ENCODE data around the gene YWHAE.
"Not testable (repeated sequence)": the region's sequence is repeated elsewhere in the genome, so short reads cannot be mapped to it uniquely, and the experiment has no call there.

The YWHAE gene

GRCh38 chr17:1412185-1413110 lies 12.4 kb upstream of the YWHAE start:
- no peak for DNase-seq

GRCh38 chr17:1402262-1402586 lies 2.2 kb upstream of the YWHAE start:
- no peak for DNase-seq

GRCh38 chr17:1398931-1399678 lies 917 bp downstream of the YWHAE start:
- peak; percentile 11 for DNase-seq

- no peak for DNase-seq
Observed at GRCh38 chr17:1398028-1398427, 2.0 kb downstream of the YWHAE start.

GRCh38 chr17:1395876-1396665 lies 4.0 kb downstream of the YWHAE start:
- DNase-seq = not testable (repeated sequence)

- no peak for DNase-seq
Observed at GRCh38 chr17:1391577-1391976, 8.4 kb downstream of the YWHAE start.

GRCh38 chr17:1390432-1391367 lies 9.3 kb downstream of the YWHAE start:
- DNase-seq = no peak

GRCh38 chr17:1387490-1388227 lies 12.4 kb downstream of the YWHAE start:
- DNase-seq = not testable (repeated sequence)

- DNase-seq = not testable (repeated sequence)
Observed at GRCh38 chr17:1386675-1387190, 13.3 kb downstream of the YWHAE start.

- DNase-seq = no peak
Observed at GRCh38 chr17:1386265-1386664, 13.8 kb downstream of the YWHAE start.

- no peak for DNase-seq
Observed at GRCh38 chr17:1385861-1386260, 14.2 kb downstream of the YWHAE start.

- DNase-seq = no peak
Observed at GRCh38 chr17:1384905-1385435, 15.1 kb downstream of the YWHAE start.

GRCh38 chr17:1379930-1380313 lies 20.1 kb downstream of the YWHAE start:
- DNase-seq = peak; percentile 16

GRCh38 chr17:1379208-1379929 lies 20.7 kb downstream of the YWHAE start:
- no peak for DNase-seq

- not testable (repeated sequence) for DNase-seq
Observed at GRCh38 chr17:1378476-1378860, 21.6 kb downstream of the YWHAE start.

- no peak for DNase-seq
Observed at GRCh38 chr17:1377334-1377733, 22.7 kb downstream of the YWHAE start.

- DNase-seq = no peak
Observed at GRCh38 chr17:1376061-1376460, 24.0 kb downstream of the YWHAE start.

GRCh38 chr17:1375615-1376014 lies 24.4 kb downstream of the YWHAE start:
- DNase-seq = no peak

- DNase-seq = no peak
Observed at GRCh38 chr17:1374431-1375177, 25.4 kb downstream of the YWHAE start.

Measured in stimulated activated CD4-positive, alpha-beta T cell treated with anti-CD3 and anti-CD28 coated beads, Interleukin-12 subunit alpha, Interleukin-12 subunit beta, amount 100 ng/mL, for 4 hours (primary cell).